ENCODE measurements around the gene YRDC.

The YRDC gene

DNA sequence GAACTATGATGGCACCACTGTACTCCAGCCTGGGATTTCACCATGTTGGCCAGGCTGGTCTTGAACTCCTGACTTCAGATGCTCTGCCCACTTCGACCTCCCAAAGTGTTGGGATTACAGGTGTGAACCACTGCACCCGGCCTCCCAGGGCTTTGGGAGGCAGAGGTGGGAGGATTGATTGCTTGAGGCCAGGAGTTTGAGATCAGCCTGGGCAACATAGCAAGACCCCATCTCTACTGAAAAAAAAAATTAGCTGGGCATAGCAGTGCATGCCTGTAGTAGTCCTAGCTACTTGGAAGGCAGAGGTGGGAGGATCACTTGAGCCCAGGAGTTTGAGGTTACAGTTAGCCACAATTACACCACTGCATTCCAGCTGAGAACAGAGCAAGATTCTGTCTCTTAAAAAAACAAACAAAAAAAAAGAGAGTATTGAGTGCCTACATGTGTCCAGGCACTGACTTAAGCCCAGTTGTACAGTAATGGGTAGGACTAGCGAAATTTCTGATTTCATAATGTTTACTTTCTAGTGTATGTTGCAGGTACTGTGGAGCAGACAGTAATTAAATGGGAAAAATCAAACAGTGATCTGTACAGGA lies 10.2 kb downstream of the YRDC start:
- ChIA-PET POLR2A (interaction anchor here (3.7 kb wide), 1 partner anchor 10 kb away, joined by 17 read pairs; the partner anchor contains the start of genes C1orf122 and YRDC), CTCF (no interaction called here)
- no peak overlapping the region for H3K27ac ChIP-seq (ENCODE audit: extremely low read depth, low read depth, low read length)
- H3K4me3 ChIP-seq (ENCODE audit: low read depth, low read length) = no peak overlapping the region
- H3K36me3 ChIP-seq (ENCODE audit: control insufficient read depth in 2 of 2, insufficient read depth in 1 of 2, low read length in 2 of 2) = peaks cover 26 to 70% of the 10 kb centered on the region in 2 experiments
- no peak for TF ChIP-seq ZBTB1 (tag by site-specific recombination; IDR thresholded peaks at IDR 0.05)
- TF ChIP-seq ZNF121 (tag by site-specific recombination; IDR thresholded peaks at IDR 0.05) = peak; percentile 94
- TF ChIP-seq ZNF398 (tag by site-specific recombination; IDR thresholded peaks at IDR 0.05) = no peak
- TF ChIP-seq ZNF521 (tag by site-specific recombination; IDR thresholded peaks at IDR 0.05) = no peak
- no peak for TF ChIP-seq SALL2 (tag by site-specific recombination; IDR thresholded peaks at IDR 0.05; ENCODE audit: borderline replicate concordance)
- peaks cover 7% of the 10 kb centered on the region; the same call in 1 of the 2 replicates for H3K4me1 ChIP-seq (ENCODE audit: control insufficient read depth, insufficient read depth, low read length)
- H3K9me3 ChIP-seq (ENCODE audit: control insufficient read depth, insufficient read depth, low read depth, low read length) = no peaks in the 10 kb centered on the region

DNA sequence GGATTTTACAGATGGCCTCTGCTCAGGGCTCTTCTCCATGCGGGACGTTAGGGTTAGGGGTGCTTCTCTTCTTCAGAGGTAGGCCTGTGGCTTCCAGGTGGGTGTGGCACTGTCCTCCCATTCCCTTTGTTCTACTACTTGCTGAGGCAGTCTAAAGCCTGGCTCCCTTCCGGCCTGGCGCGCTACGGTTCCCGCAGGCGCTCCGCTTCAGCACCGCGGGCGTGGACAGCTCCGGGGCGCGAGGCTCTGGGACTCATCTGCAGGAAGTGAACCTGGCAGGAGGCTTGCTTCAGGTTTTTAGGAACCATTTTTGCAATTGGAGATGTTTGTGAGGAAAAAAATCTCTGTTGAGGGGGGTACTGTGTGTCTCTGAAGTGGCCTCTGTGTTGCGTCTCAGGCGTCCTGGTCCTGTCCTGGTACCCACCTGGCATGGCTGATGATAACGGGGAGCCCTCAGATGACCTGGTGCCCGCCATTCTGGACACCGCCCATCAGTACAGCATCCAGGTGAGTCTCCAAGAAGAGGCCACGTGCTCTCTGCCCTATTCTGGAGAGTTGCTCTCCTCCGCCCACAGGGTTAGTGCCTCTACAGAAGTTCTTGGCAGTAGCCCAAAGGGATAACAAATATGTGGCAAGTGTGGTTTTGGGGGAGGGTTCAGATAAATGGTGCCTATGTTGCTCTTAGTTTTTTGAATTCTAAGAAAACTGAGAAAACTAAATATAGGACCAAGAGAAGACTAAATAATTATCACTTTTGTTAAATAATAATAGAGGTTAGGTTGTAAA lies 12.5 kb downstream of the YRDC start:
- Histone ChIP-seq H3K4me1 (ENCODE audit: control insufficient read depth, insufficient read depth, low read length) (peaks cover 7% of the 10 kb centered on the region; the same call in 1 of the 2 replicates), H3K27ac (ENCODE audit: extremely low read depth, low read depth, low read length) (no peak overlapping the region), H3K36me3 (ENCODE audit: control insufficient read depth in 2 of 2, insufficient read depth in 1 of 2, low read length in 2 of 2) (peaks cover 13 to 48% of the 10 kb centered on the region in 2 experiments; a peak in 2 of 3 replicates), H3K4me3 (ENCODE audit: low read depth, low read length) (no peak overlapping the region; the same call in 1 of the 2 replicates), H3K9me3 (ENCODE audit: control insufficient read depth, insufficient read depth, low read depth, low read length) (no peaks in the 10 kb centered on the region)
- POLR2A ChIA-PET = interaction anchor here (1.1 to 3.7 kb wide), 2 partner anchors 12 to 64 kb away, joined by 3 to 17 read pairs; partner anchors contain the start of genes C1orf122, MTF1 and YRDC
- CTCF ChIA-PET = interaction anchor here (0.6 kb wide), 1 partner anchor 12 kb away, joined by 4 read pairs; the partner anchor contains the start of genes C1orf122 and YRDC
- TF ChIP-seq ZFHX2 (tag by site-specific recombination; conservative IDR thresholded peaks at IDR 0.05) (peak; percentile 40), EGR2 (tag by site-specific recombination; IDR thresholded peaks at IDR 0.05; ENCODE audit: low read depth) (peak; percentile 35; the same call in 1 of the 2 replicates), ZBTB44 (tag by site-specific recombination; IDR thresholded peaks at IDR 0.05) (no peak), KLF9 (tag by site-specific recombination; IDR thresholded peaks at IDR 0.05; ENCODE audit: low read depth) (peak; percentile 81), ZNF600 (tag by site-specific recombination; IDR thresholded peaks at IDR 0.05) (0 out of 2 replicates have a peak, but pooled peaks have one; percentile 4), SCRT1 (tag by site-specific recombination; IDR thresholded peaks at IDR 0.05; ENCODE audit: borderline replicate concordance) (no peak)
- TF ChIP-seq, protein P1, sequence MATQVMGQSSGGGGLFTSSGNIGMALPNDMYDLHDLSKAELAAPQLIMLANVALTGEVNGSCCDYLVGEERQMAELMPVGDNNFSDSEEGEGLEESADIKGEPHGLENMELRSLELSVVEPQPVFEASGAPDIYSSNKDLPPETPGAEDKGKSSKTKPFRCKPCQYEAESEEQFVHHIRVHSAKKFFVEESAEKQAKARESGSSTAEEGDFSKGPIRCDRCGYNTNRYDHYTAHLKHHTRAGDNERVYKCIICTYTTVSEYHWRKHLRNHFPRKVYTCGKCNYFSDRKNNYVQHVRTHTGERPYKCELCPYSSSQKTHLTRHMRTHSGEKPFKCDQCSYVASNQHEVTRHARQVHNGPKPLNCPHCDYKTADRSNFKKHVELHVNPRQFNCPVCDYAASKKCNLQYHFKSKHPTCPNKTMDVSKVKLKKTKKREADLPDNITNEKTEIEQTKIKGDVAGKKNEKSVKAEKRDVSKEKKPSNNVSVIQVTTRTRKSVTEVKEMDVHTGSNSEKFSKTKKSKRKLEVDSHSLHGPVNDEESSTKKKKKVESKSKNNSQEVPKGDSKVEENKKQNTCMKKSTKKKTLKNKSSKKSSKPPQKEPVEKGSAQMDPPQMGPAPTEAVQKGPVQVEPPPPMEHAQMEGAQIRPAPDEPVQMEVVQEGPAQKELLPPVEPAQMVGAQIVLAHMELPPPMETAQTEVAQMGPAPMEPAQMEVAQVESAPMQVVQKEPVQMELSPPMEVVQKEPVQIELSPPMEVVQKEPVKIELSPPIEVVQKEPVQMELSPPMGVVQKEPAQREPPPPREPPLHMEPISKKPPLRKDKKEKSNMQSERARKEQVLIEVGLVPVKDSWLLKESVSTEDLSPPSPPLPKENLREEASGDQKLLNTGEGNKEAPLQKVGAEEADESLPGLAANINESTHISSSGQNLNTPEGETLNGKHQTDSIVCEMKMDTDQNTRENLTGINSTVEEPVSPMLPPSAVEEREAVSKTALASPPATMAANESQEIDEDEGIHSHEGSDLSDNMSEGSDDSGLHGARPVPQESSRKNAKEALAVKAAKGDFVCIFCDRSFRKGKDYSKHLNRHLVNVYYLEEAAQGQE (tag by site-specific recombination; IDR thresholded peaks at IDR 0.05) = peak; percentile 97

Data from HEK293 (cell line).